PC-3 (cell line): ENCODE data around the gene SLMAP. TPM values are rescaled to one million over a fixed set of nuclear protein-coding genes. Genes with fewer than 3 reads are reported as not detected.
A peak's percentile ranks its signal among the peaks of the same experiment; 100 is the strongest.

Experiments
- ATAC-seq: fragments of 200-7000 bp; cut with Tn5 transposase; 2 replicates; pipeline ENCODE4 v1.9.1; 2020; ENCODE audit warnings: mild to moderate bottlenecking, moderate library complexity
- BruUV-seq: library from RNA; stranded (reverse); fragments of 400-500 nt; replicated peaks from 2 replicates; lab custom pipeline; 2021; lab: Mats Ljungman, UMichigan
- CTCF ChIA-PET: fragments of 300-600 bp; sonication (Branson Sonifier 250); formaldehyde crosslinking; loops from one replicate; lab custom pipeline; 2022; ENCODE audit warnings: antibody characterized with exemption; lab: Charles Lee
- POLR2A ChIA-PET: fragments of 300-600 bp; sonication (Branson Sonifier 250); formaldehyde crosslinking; loops from one replicate; lab custom pipeline; 2022; ENCODE audit warnings: antibody characterized with exemption; ENCODE audit not compliant: unreplicated experiment; lab: Charles Lee
- DNase-seq: peaks from one replicate; pipeline ENCODE4 v3.0.0-alpha.2; 2015
- H2AFZ ChIP-seq: fragments of 300-600 bp; sonication (generic); 2 replicates; pipeline ENCODE4 v1.6.0; 2016; ENCODE audit warnings: antibody characterized with exemption, low read length
- H3F3A ChIP-seq: fragments of 300-600 bp; sonication (generic); one replicate; pipeline ENCODE4 v1.6.0; 2017; ENCODE audit warnings: antibody characterized with exemption, low read length, control low read depth, mild to moderate bottlenecking; ENCODE audit not compliant: unreplicated experiment
- H3K27ac ChIP-seq: fragments of 300-600 bp; sonication (generic); 2 replicates; pipeline ENCODE4 v1.5.1; 2016; ENCODE audit warnings: mild to moderate bottlenecking, low read length
- H3K27me3 ChIP-seq: fragments of 300-600 bp; sonication (generic); 2 replicates; pipeline ENCODE4 v1.6.1; 2016; ENCODE audit warnings: low read length, mixed read lengths
- H3K36me3 ChIP-seq: fragments of 300-600 bp; sonication (generic); 2 replicates; pipeline ENCODE4 v1.6.1; 2016; ENCODE audit warnings: low read depth, mixed run types, low read length, mixed read lengths
- H3K4me1 ChIP-seq: fragments of 300-600 bp; sonication (generic); 2 replicates; pipeline ENCODE4 v1.5.1; 2016; ENCODE audit warnings: low read length; ENCODE audit not compliant: insufficient read depth
- H3K4me2 ChIP-seq: fragments of 300-600 bp; sonication (generic); 2 replicates; pipeline ENCODE4 v1.6.0; 2016; ENCODE audit warnings: low read length
- H3K4me3 ChIP-seq: fragments of 300-600 bp; sonication (generic); 2 replicates; pipeline ENCODE4 v1.5.1; 2016; ENCODE audit warnings: mild to moderate bottlenecking, low read length, mixed read lengths
- H3K79me2 ChIP-seq: fragments of 300-600 bp; sonication (generic); 2 replicates; pipeline ENCODE4 v1.6.1; 2017; ENCODE audit warnings: low read length, mixed read lengths
- H3K9ac ChIP-seq: fragments of 300-600 bp; sonication (generic); 2 replicates; pipeline ENCODE4 v1.6.0; 2016; ENCODE audit warnings: mild to moderate bottlenecking, low read length
- H3K9me2 ChIP-seq: fragments of 300-600 bp; sonication (generic); replicated peaks from 2 replicates; pipeline ENCODE4 v1.6.1; 2016; ENCODE audit warnings: mixed run types, low read length, mixed read lengths
- H3K9me3 ChIP-seq: fragments of 300-600 bp; sonication (generic); 2 replicates; pipeline ENCODE4 v1.6.1; 2016; ENCODE audit warnings: low read length, mixed read lengths
- H4K20me1 ChIP-seq: fragments of 300-600 bp; sonication (generic); 2 replicates; pipeline ENCODE4 v1.6.1; 2016; ENCODE audit warnings: low read length, mixed read lengths
- EZH2 ChIP-seq: fragments of 300-600 bp; sonication (generic); IDR thresholded peaks from one replicate; pipeline ENCODE4 v1.6.1; 2017; ENCODE audit warnings: antibody characterized with exemption, mild to moderate bottlenecking, low read length; ENCODE audit not compliant: unreplicated experiment
- EZH2phosphoT487 ChIP-seq: fragments of 300-600 bp; sonication (generic); IDR thresholded peaks from 2 replicates; pipeline ENCODE4 v1.6.1; 2018; ENCODE audit warnings: mild to moderate bottlenecking, antibody characterized with exemption, low read length, borderline replicate concordance
- intact Hi-C: fragments of 100-400 bp; cut with micrococcal nuclease; formaldehyde crosslinking; loops from 2 replicates; pipeline ENCODE4 v1.9.0; 2023
- total RNA-seq: library from RNA; depleted of rRNA; stranded (reverse); fragments of >200 nt; gene quantifications from 2 replicates; pipeline ENCODE4 v1.2.3, GENCODE V29; 2014
- TF ChIP-seq, protein P1 (sequence below): fragments of 300-600 bp; sonication (generic); conservative IDR thresholded peaks from 2 replicates; pipeline ENCODE4 v1.5.1; 2017; ENCODE audit warnings: antibody characterized with exemption, low read depth, mild to moderate bottlenecking, low read length

Gene SLMAP
- total RNA-seq, 1 experiment from 2014 or later: 60.0 TPM

DNA sequence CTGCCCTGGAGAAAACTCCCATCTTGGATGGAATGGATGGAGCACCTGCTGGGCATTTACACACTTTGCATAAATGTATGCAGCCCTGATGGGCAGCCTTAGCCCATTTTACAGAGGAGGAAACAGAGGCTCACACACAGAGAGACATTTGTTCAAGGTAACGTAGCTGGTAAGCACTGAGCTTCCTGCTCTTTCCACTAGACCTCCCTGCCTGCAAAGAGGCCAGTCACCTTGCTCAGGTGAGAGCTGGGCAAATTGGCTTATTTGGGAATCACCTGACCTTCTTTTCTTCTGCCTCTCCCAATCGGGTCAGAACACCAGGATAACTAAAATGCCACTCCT, 200.7 kb downstream of the SLMAP start:
- peak overlapping the region; percentile 80 for H3K27ac ChIP-seq
- no peak for ATAC-seq
- CTCF ChIA-PET: interaction anchor here (0.6 to 0.7 kb wide), 2 partner anchors 51 to 66 kb away, joined by 3 read pairs; partner anchors contain the start of gene FLNB

GRCh38 chr3:57957824-57958223, 201.7 kb downstream of the SLMAP start:
- ChIA-PET CTCF (no interaction called here), POLR2A (no interaction called here)
- no peaks in the 10 kb centered on the region for H4K20me1 ChIP-seq
- H3K4me3 ChIP-seq: no peak overlapping the region
- no peak for DNase-seq
- H3K9me3 ChIP-seq: no peaks in the 10 kb centered on the region
- no TSS peak for BruUV-seq
- H3K9ac ChIP-seq: no peak overlapping the region
- TF ChIP-seq EZH2: no peak
- TF ChIP-seq, protein P1, sequence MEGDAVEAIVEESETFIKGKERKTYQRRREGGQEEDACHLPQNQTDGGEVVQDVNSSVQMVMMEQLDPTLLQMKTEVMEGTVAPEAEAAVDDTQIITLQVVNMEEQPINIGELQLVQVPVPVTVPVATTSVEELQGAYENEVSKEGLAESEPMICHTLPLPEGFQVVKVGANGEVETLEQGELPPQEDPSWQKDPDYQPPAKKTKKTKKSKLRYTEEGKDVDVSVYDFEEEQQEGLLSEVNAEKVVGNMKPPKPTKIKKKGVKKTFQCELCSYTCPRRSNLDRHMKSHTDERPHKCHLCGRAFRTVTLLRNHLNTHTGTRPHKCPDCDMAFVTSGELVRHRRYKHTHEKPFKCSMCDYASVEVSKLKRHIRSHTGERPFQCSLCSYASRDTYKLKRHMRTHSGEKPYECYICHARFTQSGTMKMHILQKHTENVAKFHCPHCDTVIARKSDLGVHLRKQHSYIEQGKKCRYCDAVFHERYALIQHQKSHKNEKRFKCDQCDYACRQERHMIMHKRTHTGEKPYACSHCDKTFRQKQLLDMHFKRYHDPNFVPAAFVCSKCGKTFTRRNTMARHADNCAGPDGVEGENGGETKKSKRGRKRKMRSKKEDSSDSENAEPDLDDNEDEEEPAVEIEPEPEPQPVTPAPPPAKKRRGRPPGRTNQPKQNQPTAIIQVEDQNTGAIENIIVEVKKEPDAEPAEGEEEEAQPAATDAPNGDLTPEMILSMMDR: no peak
- TF ChIP-seq EZH2phosphoT487: no peak
- no peaks in the 10 kb centered on the region for H3K27me3 ChIP-seq
- H3K9me2 ChIP-seq: no peaks in the 10 kb centered on the region
- no peaks in the 10 kb centered on the region for H3K36me3 ChIP-seq
- H3K27ac ChIP-seq: no peak overlapping the region
- peaks cover 5% of the 10 kb centered on the region for H3F3A ChIP-seq
- intact Hi-C loops: no loop called here
- ATAC-seq: no peak
- peaks cover 35% of the 10 kb centered on the region for H3K4me1 ChIP-seq
- no peaks in the 10 kb centered on the region; the same call in 1 of the 2 replicates for H3K79me2 ChIP-seq
- no peak overlapping the region for H2AFZ ChIP-seq
- no peak overlapping the region for H3K4me2 ChIP-seq

More for the DNA sequence above, 200.7 kb downstream of the SLMAP start:
- H2AFZ ChIP-seq: no peak overlapping the region
- H3K4me1 ChIP-seq: peaks cover 33% of the 10 kb centered on the region
- no peak overlapping the region for H3K4me3 ChIP-seq
- peak overlapping the region; percentile 20; the same call in 1 of the 2 replicates for H3K9ac ChIP-seq
- intact Hi-C loops: no loop called here
- DNase-seq: no peak
- H3K9me2 ChIP-seq: no peaks in the 10 kb centered on the region
- POLR2A ChIA-PET: interaction anchor here (0.6 kb wide), 1 partner anchor 375 kb away, joined by 3 read pairs; no protein-coding TSS in a partner anchor
- TF ChIP-seq EZH2 (no peak), EZH2phosphoT487 (no peak)
- no peaks in the 10 kb centered on the region for H3K27me3 ChIP-seq
- no peaks in the 10 kb centered on the region for H4K20me1 ChIP-seq
- H3K9me3 ChIP-seq: no peaks in the 10 kb centered on the region
- peak overlapping the region; percentile 42 for H3K4me2 ChIP-seq
- H3K36me3 ChIP-seq: no peaks in the 10 kb centered on the region
- H3K79me2 ChIP-seq: no peaks in the 10 kb centered on the region
- peaks cover 5% of the 10 kb centered on the region for H3F3A ChIP-seq
- BruUV-seq: no TSS peak

- Histone ChIP-seq H3K9me3 (no peaks in the 10 kb centered on the region), H3K4me1 (peaks cover 35% of the 10 kb centered on the region), H3K27me3 (no peaks in the 10 kb centered on the region), H3K79me2 (no peaks in the 10 kb centered on the region; the same call in 1 of the 2 replicates), H3K36me3 (no peaks in the 10 kb centered on the region), H3F3A (peaks cover 5% of the 10 kb centered on the region), H2AFZ (no peak overlapping the region), H3K4me2 (no peak overlapping the region), H3K4me3 (no peak overlapping the region), H3K9ac (no peak overlapping the region), H3K9me2 (no peaks in the 10 kb centered on the region), H3K27ac (peak overlapping the region; percentile 20; the same call in 1 of the 2 replicates), H4K20me1 (no peaks in the 10 kb centered on the region)
- no TSS peak for BruUV-seq
- peak; percentile 46 for DNase-seq
- ChIA-PET CTCF (interaction anchor here (0.6 kb wide), 1 partner anchor 82 kb away, joined by 4 read pairs; no protein-coding TSS in a partner anchor), POLR2A (no interaction called here)
- TF ChIP-seq, protein P1: no peak
- TF ChIP-seq EZH2phosphoT487 (no peak), EZH2 (no peak)
- peak; percentile 9 for ATAC-seq
- intact Hi-C loops: no loop called here
Observed at GRCh38 chr3:57958642-57959422, 202.7 kb downstream of the SLMAP start.
